NCI-H1417 treated with DMSO at 0.1 percent for 48 hours (cell line): ENCODE results near the gene XYLB.

Experiments used
- DNase-seq: peaks from one replicate; lab custom pipeline; 2025; lab: John Stamatoyannopoulos, UW

Gene XYLB

GRCh38 chr3:38364721-38365400 lies 18.3 kb downstream of the XYLB start:
- no peak for DNase-seq

GRCh38 chr3:38365469-38366062 lies 19.0 kb downstream of the XYLB start:
- no peak for DNase-seq

- no peak for DNase-seq
Measured at GRCh38 chr3:38366082-38366481, 19.5 kb downstream of the XYLB start.

- DNase-seq = no peak
Measured at GRCh38 chr3:38367779-38368178, 21.2 kb downstream of the XYLB start.

GRCh38 chr3:38368238-38368637 lies 21.7 kb downstream of the XYLB start:
- DNase-seq = no peak

GRCh38 chr3:38369186-38369585 lies 22.6 kb downstream of the XYLB start:
- DNase-seq = no peak

GRCh38 chr3:38370149-38370548 lies 23.6 kb downstream of the XYLB start:
- no peak for DNase-seq

GRCh38 chr3:38370861-38371260 lies 24.3 kb downstream of the XYLB start:
- no peak for DNase-seq

- no peak for DNase-seq
Measured at GRCh38 chr3:38371541-38372213, 25.1 kb downstream of the XYLB start.

- no peak for DNase-seq
Measured at GRCh38 chr3:38372214-38372601, 25.6 kb downstream of the XYLB start.

GRCh38 chr3:38374221-38374620 lies 27.6 kb downstream of the XYLB start:
- DNase-seq = no peak

- DNase-seq = no peak
Measured at GRCh38 chr3:38375072-38375471, 28.5 kb downstream of the XYLB start.

- DNase-seq = no peak
Measured at GRCh38 chr3:38375488-38376097, 29.0 kb downstream of the XYLB start.

GRCh38 chr3:38376098-38376816 lies 29.7 kb downstream of the XYLB start:
- no peak for DNase-seq

GRCh38 chr3:38379201-38379770 lies 32.7 kb downstream of the XYLB start:
- no peak for DNase-seq

GRCh38 chr3:38382506-38383080 lies 36.0 kb downstream of the XYLB start:
- DNase-seq = no peak

GRCh38 chr3:38383156-38383875 lies 36.7 kb downstream of the XYLB start:
- no peak for DNase-seq

GRCh38 chr3:38386992-38387750 lies 40.6 kb downstream of the XYLB start:
- no peak for DNase-seq

- no peak for DNase-seq
Measured at GRCh38 chr3:38387862-38388261, 41.3 kb downstream of the XYLB start.

- DNase-seq = no peak
Measured at GRCh38 chr3:38392604-38393163, 46.1 kb downstream of the XYLB start.
